ENCODE measurements around the gene TXNL4B. TPM values are rescaled to one million over a fixed set of nuclear protein-coding genes. Genes with fewer than 3 reads are reported as not detected.

The TXNL4B gene
- total and polyA plus RNA-seq, 8 donors = 5.3 to 9.6 (median 6.9) TPM

DNA sequence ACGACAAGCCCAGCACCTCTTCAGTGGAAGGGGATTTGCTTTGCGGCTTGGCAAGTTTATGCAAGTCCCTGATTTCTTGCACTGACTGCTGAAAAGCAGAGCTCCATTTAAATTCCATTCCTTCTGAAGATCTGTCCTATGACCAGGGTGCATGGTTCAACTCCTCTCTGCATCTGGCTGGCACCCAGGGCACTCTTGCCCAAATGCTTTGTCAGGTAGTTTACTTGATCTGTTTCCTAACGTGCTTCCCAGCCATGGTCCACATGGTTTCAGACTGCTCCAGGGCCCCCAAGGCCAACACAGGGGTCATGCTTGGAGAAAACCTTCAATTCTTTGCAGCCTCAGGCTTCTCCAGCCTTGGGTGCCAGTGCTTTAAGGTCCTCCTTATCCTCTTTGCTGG is 50.4 kb downstream of the TXNL4B start:
- H3K4me1 ChIP-seq = peaks cover 0 to 18% (median 5%) of the 10 kb centered on the region in 3 donors
- ATAC-seq (no peak), DNase-seq (no peak), FAIRE-seq (no peak)
- H3K27me3 ChIP-seq = no peaks in the 10 kb centered on the region
- H3K4me3 ChIP-seq = no peak overlapping the region
- H3K27ac ChIP-seq = peak overlapping the region; percentile 67 to 82 (median 72)
- H3K9me3 ChIP-seq = no peaks in the 10 kb centered on the region
- TF ChIP-seq, protein P1, sequence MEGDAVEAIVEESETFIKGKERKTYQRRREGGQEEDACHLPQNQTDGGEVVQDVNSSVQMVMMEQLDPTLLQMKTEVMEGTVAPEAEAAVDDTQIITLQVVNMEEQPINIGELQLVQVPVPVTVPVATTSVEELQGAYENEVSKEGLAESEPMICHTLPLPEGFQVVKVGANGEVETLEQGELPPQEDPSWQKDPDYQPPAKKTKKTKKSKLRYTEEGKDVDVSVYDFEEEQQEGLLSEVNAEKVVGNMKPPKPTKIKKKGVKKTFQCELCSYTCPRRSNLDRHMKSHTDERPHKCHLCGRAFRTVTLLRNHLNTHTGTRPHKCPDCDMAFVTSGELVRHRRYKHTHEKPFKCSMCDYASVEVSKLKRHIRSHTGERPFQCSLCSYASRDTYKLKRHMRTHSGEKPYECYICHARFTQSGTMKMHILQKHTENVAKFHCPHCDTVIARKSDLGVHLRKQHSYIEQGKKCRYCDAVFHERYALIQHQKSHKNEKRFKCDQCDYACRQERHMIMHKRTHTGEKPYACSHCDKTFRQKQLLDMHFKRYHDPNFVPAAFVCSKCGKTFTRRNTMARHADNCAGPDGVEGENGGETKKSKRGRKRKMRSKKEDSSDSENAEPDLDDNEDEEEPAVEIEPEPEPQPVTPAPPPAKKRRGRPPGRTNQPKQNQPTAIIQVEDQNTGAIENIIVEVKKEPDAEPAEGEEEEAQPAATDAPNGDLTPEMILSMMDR (IDR thresholded peaks at IDR 0.05) = no peak
- intact Hi-C loops (cut with DNase I) = no loop called here
- 45 to 63% methylated on average over 3 of the region's 3 CpGs for WGBS, 2 donors
- H3K36me3 ChIP-seq = no peaks in the 10 kb centered on the region

DNA sequence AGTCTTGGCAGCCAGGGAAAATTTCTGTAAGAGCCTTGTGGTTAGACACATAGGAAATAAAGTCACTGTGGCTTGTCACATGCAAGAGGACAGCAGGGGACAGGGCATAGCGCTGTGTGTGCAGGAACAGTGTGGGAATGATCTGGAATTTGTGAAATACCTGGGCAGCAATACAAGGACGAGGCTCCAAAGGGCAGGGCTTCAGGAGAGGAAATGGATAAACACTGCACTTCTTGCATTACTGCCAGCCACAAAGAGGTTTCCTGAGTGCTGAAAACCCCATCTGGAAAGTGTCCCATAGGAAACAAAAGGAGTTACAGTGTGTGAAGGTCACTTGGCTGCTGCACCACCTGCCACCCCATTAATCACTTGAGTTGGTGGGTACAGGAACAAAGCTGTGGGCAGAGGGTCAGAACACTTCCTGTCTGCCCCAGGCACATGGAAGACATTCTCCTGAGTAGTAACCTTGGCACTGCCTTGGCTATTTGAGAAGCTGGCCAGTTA is 51.2 kb downstream of the TXNL4B start:
- TF ChIP-seq, protein P1 (IDR thresholded peaks at IDR 0.05) = no peak
- no peak overlapping the region for H3K4me3 ChIP-seq
- peak overlapping the region; percentile 67 to 82 (median 72) for H3K27ac ChIP-seq
- no peak for FAIRE-seq
- peak; percentile 81 to 91 (median 90) for ATAC-seq
- H3K9me3 ChIP-seq = no peaks in the 10 kb centered on the region
- intact Hi-C loops (cut with DNase I) = no loop called here
- DNase-seq = peak in 4 of 6 donors; percentile 32 to 73 (median 50)
- H3K4me1 ChIP-seq = peaks cover 0 to 18% (median 5%) of the 10 kb centered on the region in 3 donors
- WGBS, 2 donors = 14 to 17% methylated on average over 2 of the region's 2 CpGs
- H3K27me3 ChIP-seq = no peaks in the 10 kb centered on the region
- H3K36me3 ChIP-seq = no peaks in the 10 kb centered on the region

DNA sequence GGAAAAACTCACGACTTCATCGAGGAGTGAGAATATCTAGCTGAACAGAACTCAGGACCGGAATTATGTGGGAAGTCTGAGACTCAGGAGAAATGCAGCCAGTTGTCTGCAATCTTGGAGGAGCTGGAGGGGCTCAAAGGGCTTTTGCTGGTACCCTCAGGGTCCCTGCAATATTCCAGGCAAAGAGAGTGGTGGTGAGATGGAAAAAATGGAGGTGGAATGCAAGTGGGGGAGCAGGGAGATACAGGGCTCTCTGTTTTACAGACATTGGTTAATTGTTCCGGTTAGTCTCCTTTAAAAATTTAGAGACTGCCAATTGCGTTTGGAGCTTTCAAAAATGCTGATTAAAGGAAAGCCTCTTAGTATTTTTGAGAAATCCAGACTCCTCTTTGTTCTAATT is 57.3 kb downstream of the TXNL4B start:
- no peaks in the 10 kb centered on the region for H3K9me3 ChIP-seq
- ATAC-seq = no peak
- no peak for FAIRE-seq
- TF ChIP-seq, protein P1 (IDR thresholded peaks at IDR 0.05) = no peak
- WGBS, 2 donors = 79 to 80% methylated on average over 5 of the region's 5 CpGs
- H3K36me3 ChIP-seq = no peaks in the 10 kb centered on the region
- no peak overlapping the region for H3K4me3 ChIP-seq
- intact Hi-C loops (cut with DNase I) = no loop called here
- DNase-seq = no peak
- no peaks in the 10 kb centered on the region for H3K27me3 ChIP-seq
- no peak overlapping the region for H3K27ac ChIP-seq
- no peaks in the 10 kb centered on the region for H3K4me1 ChIP-seq

Other genes with a start within 250 kb of the TXNL4B start
- 10 to 100 TPM; 10.2 to 17.4 (median 12.4) TPM for gene ATXN1L, start 247.6 kb downstream of the TXNL4B start, total RNA-seq
- 1 to 10 TPM; 5.5 to 6.2 TPM for gene ATXN1L, start 247.6 kb downstream of the TXNL4B start, polyA plus RNA-seq
- gene ZNF821, start 209.4 kb downstream of the TXNL4B start, total RNA-seq = 1 to 10 TPM; 3.0 to 4.5 (median 3.9) TPM
- gene ZNF821, start 209.4 kb downstream of the TXNL4B start, polyA plus RNA-seq = 10 to 100 TPM in 1 of 2 donors, 1 to 10 TPM in 1; 6.1 to 12.6 TPM
- gene IST1, start 198.1 kb downstream of the TXNL4B start, total RNA-seq = 100 to 1,000 TPM in 1 of 6 donors, 10 to 100 TPM in 5; 56.1 to 115 (median 69.4) TPM
- 100 to 1,000 TPM in 1 of 2 donors, 10 to 100 TPM in 1; 57.1 to 121 TPM for gene IST1, start 198.1 kb downstream of the TXNL4B start, polyA plus RNA-seq
- under 1 TPM in 3 of 6 donors, not detected in 3; 0.03 to 0.06 (median 0.03) TPM for gene PKD1L3, start 93.2 kb downstream of the TXNL4B start, total RNA-seq
- under 1 TPM in 1 of 2 donors, not detected in 1; 0.08 TPM for gene PKD1L3, start 93.2 kb downstream of the TXNL4B start, polyA plus RNA-seq
- gene DHODH, start 84.9 kb downstream of the TXNL4B start, total RNA-seq = 1 to 10 TPM; 2.2 to 5.2 (median 4.0) TPM
- 1 to 10 TPM; 4.2 to 4.6 TPM for gene DHODH, start 84.9 kb downstream of the TXNL4B start, polyA plus RNA-seq
- gene HP, start 39.1 kb downstream of the TXNL4B start, total RNA-seq = 10 to 100 TPM in 1 of 6 donors, 1 to 10 TPM in 2, under 1 TPM in 3; 0.08 to 22.5 (median 0.92) TPM
- gene HP, start 39.1 kb downstream of the TXNL4B start, polyA plus RNA-seq = 10 to 100 TPM in 1 of 2 donors, 1 to 10 TPM in 1; 1.5 to 43.5 TPM
- not detected for gene HPR, start 30.4 kb downstream of the TXNL4B start, total RNA-seq
- 1 to 10 TPM in 1 of 2 donors, under 1 TPM in 1; 0.85 to 1.2 TPM for gene HPR, start 30.4 kb downstream of the TXNL4B start, polyA plus RNA-seq
- gene DHX38, start 227 bp upstream of the TXNL4B start, total RNA-seq = 10 to 100 TPM; 16.3 to 31.6 (median 22.6) TPM
- gene DHX38, start 227 bp upstream of the TXNL4B start, polyA plus RNA-seq = 10 to 100 TPM; 63.1 to 68.2 TPM
- 1 to 10 TPM; 1.8 to 6.6 (median 2.5) TPM for gene PMFBP1, start 78.5 kb upstream of the TXNL4B start, total RNA-seq
- gene PMFBP1, start 78.5 kb upstream of the TXNL4B start, polyA plus RNA-seq = 1 to 10 TPM; 3.1 to 3.7 TPM

Data from pancreas (tissue), 10 donors.